Measurements from ENCODE around the gene SMARCD2. TPM values are rescaled to one million over a fixed set of nuclear protein-coding genes. Genes with fewer than 3 reads are reported as not detected.

The SMARCD2 gene
- total RNA-seq = 11.5 TPM

GRCh38 chr17:63842540-63843386, at the start of gene SMARCD2:
SMARCD2 (minus strand) TSS chr17:63842685; CDS start chr17:63842674, 11 bp downstream.

GRCh38 chr17:63881935-63882601, 39.6 kb upstream of the SMARCD2 start, which contains the start of gene GH2:
GH2 (minus strand) TSS chr17:63881944; CDS start chr17:63881801, 143 bp downstream.

DNA sequence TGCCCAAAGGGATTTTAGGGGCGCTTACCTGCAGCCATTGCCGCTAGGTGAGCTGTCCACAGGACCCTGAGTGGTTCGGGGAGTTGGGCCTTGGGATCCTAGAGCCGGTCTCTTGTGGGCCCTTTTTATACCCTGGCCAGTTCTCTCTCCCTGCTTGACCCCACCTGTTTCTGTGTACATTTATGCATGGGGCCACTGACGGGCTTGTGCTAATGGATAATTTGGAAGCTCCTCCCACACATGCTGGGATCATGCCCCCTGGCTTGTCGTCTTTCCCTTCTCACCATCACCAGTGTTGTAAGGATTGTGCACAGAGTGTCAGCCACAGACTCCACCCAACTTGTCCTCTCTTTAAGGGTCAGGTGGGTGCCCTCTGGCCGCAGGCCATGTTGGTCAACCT, 31.1 kb upstream of the SMARCD2 start, which contains the start of gene CSH2:
Gene CSH2 (minus strand): TSS at position 101 of the 400 bp plus-strand sequence. CDS start 63 bp downstream, at position 38.

DNA sequence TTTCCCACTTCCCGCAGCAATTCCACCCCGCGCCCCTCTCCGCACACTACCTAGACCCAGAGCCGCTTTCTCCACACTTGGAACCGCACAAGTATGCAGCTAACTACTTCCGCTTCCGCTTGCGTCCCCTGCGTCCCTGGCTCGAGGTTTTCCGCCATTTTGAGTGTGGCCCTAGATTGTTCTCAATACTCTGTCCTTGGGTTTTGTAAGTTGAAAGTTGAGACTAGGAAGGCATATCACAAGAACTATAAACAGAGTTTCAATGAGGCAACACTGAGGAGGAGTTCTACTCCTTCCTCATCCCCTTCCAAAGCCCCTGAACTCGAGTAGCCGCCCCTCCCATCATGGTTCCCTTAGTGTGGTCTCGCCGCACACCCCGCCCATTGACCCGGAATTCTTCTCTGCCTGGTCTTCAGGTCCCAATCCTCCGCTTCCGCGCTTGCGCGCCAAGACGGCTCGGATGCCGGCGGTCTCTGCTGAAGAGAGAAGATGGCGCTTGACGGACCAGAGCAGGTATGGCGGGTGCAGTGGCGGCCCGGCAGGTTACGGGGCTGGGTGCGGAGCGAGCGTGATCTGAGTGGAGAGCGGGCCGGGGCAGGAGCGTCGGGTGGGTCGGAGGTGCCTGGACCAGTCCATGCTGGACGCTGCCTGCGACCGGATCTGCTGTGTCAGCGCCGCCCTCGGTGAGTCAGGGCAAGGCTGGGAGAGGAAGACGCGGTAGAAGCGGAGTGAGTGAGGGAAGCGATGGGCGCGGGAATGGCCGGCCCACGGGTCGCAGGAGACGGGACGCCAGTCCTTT, 15.3 kb downstream of the SMARCD2 start, which contains the start of the genes FTSJ3 and PSMC5:
Gene FTSJ3 (minus strand): TSS at position 662 of the 799 bp plus-strand sequence. CDS start 761 bp downstream, outside the sequence.
Gene PSMC5 (plus strand): TSS at position 430 of the 799 bp plus-strand sequence. CDS start 60 bp downstream, at position 490.

Small RNAs within 50 kb of the gene (small RNA-seq; reads per million reads assigned to genes)
- not detected for gene AC040958.1

Other genes with a start within 250 kb of the SMARCD2 start
- 10.1 TPM for gene TACO1, start 241.8 kb downstream of the SMARCD2 start, total RNA-seq
- 19.4 TPM for gene MAP3K3, start 220.3 kb downstream of the SMARCD2 start, total RNA-seq
- gene LIMD2, start 142.6 kb downstream of the SMARCD2 start, total RNA-seq = 12.5 TPM
- gene STRADA, start 100.9 kb downstream of the SMARCD2 start, total RNA-seq = 32.3 TPM
- gene CCDC47, start 69.1 kb downstream of the SMARCD2 start, total RNA-seq = 65.3 TPM
- 82.4 TPM for gene DDX42, start 68.5 kb downstream of the SMARCD2 start, total RNA-seq
- gene PSMC5, start 15.3 kb downstream of the SMARCD2 start, total RNA-seq = 78.0 TPM
- gene FTSJ3, start 15.0 kb downstream of the SMARCD2 start, total RNA-seq = 29.3 TPM
- not detected for gene CSH2, start 31.0 kb upstream of the SMARCD2 start, total RNA-seq
- not detected for gene GH2, start 39.3 kb upstream of the SMARCD2 start, total RNA-seq
- not detected for gene CSH1, start 53.9 kb upstream of the SMARCD2 start, total RNA-seq
- gene CSHL1, start 68.6 kb upstream of the SMARCD2 start, total RNA-seq = not detected
- not detected for gene GH1, start 76.2 kb upstream of the SMARCD2 start, total RNA-seq
- 0.92 TPM for gene CD79B, start 89.6 kb upstream of the SMARCD2 start, total RNA-seq
- gene SCN4A, start 130.2 kb upstream of the SMARCD2 start, total RNA-seq = 0.92 TPM
- gene PRR29, start 155.7 kb upstream of the SMARCD2 start, total RNA-seq = 6.9 TPM
- gene ICAM2, start 177.9 kb upstream of the SMARCD2 start, total RNA-seq = 8.8 TPM

Measured in diencephalon (tissue), 1 donor.